Cardiac septum (tissue), 1 donor: ENCODE data around the gene PERCC1. TPM values are rescaled to one million over a fixed set of nuclear protein-coding genes. Genes with fewer than 3 reads are reported as not detected.
"Not testable (repeated sequence)": the region's sequence is repeated elsewhere in the genome, so short reads cannot be mapped to it uniquely, and the experiment has no call there.

Experiments
- DNase-seq: peaks from one replicate; pipeline ENCODE4 v3.0.0-alpha.2; 2020; ENCODE audit warnings: low spot score
- intact Hi-C: fragments of 100-400 bp; cut with DNase I; formaldehyde crosslinking; loops from one replicate; pipeline ENCODE4 v1.14.0; 2022
- total RNA-seq: library from RNA; stranded (reverse); fragmentation: NEBNext Ultra II Directional; extraction: Animal tissue kit (Norgen Biotek cat#: 25700); gene quantifications from one replicate; pipeline ENCODE4 v1.2.1, GENCODE V29; 2021
- donor health status: DM: no; HTN: no; CAD: no.

PERCC1 gene
- total RNA-seq, 1 donor from 2014 or later: not detected

DNA sequence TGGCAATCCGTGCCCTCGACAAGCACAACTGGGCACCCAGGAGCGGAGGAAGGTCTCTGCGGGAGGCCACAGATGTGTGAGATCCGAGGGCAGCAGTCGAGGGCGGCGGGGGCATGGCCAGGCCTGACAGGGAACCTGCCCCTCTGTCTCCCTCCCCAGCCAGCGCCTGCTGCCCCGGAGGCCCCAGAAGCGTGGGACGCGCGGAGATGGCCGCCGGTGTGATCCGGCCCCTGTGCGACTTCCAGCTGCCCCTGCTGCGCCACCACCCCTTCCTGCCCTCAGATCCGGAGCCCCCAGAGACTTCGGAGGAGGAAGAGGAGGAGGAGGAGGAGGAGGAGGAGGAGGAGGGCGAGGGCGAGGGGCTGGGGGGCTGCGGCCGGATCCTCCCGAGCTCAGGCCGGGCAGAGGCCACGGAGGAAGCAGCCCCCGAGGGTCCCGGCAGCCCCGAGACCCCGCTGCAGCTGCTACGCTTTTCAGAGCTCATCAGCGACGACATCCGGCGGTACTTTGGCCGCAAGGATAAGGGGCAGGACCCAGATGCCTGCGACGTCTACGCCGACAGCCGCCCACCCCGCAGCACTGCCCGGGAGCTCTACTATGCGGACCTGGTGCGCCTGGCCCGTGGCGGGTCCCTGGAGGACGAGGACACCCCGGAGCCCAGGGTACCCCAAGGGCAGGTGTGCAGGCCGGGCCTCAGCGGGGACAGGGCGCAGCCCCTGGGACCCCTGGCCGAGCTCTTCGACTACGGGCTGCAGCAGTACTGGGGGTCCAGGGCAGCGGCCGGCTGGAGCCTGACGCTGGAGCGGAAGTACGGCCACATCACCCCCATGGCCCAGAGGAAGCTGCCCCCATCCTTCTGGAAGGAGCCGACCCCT lies 1.7 kb downstream of the PERCC1 start:
- no peak for DNase-seq
- intact Hi-C loops: no loop called here

DNA sequence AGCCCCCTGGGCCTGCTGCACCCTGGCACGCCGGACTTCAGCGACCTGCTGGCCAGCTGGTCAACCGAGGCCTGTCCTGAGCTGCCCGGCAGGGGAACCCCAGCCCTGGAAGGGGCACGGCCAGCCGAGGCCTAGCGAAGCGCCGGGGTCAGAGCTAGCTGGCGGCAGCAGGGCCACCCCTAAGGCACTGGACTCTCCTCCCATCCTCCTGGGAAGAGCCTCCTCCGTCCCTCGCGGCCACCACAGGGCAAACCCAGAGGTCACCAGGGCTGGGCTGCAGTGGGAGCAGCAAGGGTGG lies 2.3 kb downstream of the PERCC1 start:
- DNase-seq: no peak
- intact Hi-C loops: no loop called here

DNA sequence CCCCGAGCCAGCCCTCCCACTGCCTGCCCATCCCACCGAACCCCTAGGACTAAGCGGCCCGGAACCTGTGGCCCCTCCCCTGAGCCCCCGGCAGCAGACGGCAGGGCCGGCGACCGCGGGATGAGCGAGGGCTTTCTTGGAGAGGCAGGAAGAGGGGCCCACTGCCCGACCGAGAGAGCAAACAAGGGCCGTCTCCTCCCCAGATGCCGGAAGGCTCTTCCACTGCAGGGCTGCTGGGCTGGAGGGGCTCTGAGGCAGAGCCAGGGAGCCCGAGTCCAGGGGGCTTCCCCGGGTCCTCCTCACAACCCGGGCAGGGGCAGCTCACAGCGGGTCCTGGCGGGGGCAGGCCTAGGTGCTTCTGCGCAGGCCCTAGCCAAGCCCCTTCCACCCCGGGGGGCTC lies 2.9 kb downstream of the PERCC1 start:
- no peak for DNase-seq
- intact Hi-C loops: no loop called here

DNA sequence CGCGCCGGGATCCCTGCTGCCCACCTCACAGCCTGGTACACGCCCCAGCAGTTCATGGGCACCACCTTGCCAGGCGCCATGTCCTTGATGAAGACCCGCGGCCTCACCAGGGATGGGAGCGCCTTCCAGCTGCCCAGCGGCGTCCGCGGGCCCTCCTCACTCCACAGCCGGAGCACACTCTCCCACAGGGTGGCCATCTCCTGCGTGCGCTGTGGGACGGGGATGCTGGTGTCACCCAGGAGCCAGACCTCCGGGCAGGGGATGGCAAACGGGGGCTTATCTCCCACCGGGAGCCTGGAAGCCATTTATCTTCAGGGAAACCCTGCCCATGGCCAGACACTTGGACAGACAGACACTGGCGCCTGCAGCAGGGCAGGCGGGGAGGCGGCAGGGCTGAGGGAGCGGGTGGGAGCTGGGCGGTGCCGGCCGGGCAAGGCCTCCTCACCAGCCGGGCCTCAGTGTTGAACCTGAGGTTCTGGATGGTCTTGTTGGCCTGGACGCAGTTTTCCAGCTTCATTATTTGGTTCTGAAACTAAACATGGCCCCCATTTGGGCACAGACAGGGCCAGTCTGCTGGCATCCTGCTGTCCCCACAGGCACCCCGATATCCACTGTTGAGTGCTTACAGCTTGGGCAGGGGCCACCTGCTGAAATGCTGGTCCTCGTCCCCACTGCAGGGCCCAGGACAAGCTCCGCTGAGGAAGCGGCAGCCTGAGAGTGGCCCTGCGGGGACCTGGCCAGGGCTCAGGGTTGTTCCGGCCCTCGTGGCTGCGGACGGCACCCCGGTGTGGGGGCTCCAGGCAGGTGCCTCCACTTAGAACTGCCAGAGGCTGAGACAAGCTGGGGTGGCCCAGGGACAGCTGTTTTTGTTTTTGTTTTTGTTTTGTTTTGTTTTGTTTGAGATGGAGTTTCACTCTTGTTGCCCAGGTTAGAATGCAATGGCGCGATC lies 4.0 kb downstream of the PERCC1 start:
- intact Hi-C loops: no loop called here
- DNase-seq: no peak

DNA sequence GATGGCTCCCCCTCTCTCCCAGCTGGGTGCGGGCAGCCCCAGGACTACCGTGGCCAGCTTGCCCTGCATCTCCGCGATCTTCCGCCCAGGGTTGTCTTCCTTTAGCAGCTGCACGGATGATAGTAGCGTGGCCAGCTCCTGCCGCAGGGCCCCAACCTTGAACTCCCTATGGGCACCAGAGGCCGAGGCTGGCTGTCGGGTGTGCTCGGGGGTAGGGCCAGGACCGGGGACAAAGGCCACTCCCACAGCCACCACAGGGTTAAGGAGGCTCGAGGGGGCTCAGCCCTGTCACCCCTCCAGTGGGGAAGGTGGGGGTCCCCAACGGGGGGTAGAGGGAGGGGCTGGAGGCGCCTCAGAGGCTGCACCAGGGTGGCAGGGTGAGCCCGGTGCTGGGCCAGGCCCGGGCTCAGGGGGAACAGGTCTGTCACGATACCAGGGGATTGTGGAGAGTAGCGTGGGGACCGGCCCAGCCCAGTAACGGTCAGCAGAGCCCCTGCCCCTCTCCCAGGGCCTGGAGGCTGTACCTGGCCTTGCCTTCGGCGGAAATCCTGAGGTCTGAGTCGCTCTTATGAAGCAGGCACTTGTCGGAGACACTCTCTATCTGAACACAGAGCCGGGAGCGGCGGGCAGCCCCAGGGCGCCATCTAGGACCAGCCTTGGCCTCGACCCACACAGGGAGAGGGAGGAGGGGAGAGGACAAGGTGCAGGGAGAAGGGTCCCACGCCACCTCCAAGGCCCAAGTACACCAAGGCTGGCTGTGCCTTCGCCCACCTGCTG lies 5.2 kb downstream of the PERCC1 start:
- no peak for DNase-seq

DNA sequence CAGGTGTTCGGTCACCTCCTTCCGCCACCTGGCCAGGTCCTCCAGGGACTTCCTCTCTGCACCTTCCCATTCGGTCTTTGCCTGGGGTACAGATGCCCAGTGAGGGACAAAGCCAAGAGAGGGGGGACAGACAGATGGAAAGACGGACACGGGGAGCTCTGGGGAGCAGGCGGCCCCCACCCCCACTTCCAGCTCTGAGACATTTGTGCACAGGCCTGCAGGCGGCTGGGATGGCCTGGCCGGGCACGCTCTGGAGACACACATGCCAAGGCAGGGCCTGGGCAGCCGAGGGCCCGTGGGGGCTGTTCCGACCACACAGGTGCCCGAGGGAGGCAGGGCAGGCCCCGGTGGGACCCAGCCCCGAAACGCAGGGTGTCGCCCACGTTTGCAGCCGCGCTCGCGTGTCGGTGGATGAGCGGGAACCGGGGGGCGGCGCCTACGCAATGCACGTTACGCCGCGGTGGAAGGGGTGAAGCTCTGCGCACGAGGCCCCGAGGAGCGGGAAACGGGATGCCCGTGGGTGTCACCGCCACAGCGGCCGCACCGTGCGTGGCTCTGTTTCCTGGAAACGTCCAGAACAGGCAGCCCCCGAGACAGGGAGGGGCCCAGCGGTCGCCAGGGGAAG lies 6.0 kb downstream of the PERCC1 start:
- intact Hi-C loops: no loop called here
- no peak for DNase-seq

More for the DNA sequence above, 5.2 kb downstream of the PERCC1 start:
- intact Hi-C loops: no loop called here

DNA sequence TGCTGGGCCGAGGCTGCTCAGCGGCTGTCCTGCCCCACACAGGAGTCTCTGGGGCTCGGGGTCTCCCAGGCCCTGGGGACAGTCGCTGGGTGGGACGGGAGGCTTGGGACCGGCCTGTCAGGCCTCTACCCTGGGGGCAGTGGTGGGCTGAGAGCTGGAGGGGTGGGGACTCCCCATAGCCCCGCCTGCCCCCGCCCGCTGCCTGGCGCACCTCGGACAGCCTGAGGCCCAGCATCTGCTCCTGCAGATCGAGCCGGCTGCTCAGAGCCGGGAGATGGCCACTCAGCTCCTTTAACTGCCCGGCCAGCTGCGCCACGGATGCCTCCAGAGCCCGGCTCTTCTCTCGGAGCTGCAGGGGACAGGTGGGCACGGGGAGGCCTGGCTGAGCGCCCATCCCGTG lies 6.7 kb downstream of the PERCC1 start:
- no peak for DNase-seq
- intact Hi-C loops: no loop called here

DNA sequence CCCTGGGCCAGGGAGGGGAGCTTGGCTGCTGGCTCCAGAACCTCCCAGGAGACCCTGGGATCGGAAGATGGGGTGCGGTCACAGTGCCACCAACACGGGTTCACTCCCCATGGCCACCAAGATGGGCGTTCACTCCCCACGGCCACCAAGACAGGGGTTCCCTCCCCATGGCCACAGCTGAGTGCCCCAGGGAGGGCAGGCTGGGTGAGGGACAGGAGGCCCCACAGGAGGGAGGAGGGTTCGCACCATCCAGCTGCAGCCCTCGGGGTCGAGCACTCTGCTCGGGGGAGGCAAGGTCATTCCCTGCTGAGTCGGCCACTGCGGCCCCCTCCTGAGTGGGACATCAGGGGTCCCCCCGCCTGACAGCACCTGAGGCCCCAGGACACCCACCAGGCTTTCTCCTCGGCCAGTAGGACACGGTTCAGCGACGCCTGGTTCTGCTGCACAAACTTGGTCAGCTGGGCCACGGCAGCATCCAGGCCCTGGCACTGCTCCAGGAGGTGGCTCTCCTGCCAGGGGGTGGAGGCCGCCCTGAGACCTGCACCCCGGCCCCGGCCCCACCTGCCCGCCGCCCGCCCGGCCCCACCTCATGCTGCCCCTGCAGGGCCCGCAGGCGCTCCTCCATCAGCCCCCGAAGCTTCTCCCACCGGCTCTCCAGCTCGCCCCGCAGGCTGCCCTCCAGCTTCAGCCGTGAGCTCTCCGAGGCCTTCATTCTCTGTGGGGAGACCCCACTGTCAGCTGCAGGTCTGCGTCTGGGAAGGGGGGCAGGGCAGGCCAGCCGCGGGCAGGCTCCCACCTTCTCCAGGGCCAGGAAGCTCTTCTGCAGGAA lies 7.6 kb downstream of the PERCC1 start:
- intact Hi-C loops: no loop called here
- DNase-seq: no peak

DNA sequence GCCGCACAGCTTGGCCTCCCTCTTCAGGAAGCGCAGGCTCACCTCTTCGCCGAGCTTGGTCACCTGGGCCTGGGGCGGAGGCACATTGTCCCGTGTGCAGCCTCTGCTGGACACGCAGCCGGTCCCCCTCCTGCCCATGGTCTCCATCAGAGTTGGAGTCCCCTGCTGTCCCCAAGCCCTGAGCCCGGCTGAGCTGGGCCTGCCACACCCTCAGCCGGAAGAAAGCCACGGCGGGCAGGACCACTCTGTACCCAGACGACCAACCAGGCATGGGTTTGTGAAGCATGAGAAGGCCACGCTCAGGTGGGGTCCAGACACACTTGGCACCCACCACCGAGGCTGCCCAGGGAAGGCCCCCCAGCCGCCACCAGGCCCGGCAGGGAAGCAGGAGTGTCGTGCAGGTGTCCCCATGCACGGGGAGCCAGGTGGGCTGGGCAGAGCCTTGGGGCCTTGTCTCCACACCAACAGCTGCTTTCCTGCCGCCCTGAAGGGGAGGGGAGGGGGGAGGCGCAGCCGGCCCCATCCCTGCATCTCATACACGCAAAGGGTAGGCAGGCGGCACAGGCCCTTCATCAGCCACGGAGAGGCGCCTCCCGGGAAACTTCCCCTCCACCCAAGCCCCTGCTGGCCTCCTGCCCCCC lies 8.3 kb downstream of the PERCC1 start:
- DNase-seq: no peak

DNA sequence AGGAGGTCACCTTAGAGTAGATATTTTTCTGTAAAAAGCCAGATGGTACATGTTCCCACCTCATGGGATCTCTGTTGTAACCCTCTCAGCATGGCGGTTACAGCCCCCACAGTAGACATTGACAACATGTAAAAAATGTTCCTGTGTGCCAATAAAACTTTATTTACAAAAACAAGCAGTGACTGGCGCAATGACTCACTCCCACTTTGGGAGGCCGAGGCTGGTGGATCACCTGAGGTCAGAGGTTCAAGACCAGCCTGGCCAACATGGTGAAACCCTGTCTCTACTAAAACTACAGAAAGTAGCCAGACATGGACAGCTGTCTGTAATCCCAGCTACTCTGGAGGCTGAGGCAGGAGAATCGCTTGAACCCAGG lies 8.8 kb downstream of the PERCC1 start:
- DNase-seq, intact Hi-C loops: not testable (repeated sequence)

More for the DNA sequence above, 8.3 kb downstream of the PERCC1 start:
- intact Hi-C loops: no loop called here

DNA sequence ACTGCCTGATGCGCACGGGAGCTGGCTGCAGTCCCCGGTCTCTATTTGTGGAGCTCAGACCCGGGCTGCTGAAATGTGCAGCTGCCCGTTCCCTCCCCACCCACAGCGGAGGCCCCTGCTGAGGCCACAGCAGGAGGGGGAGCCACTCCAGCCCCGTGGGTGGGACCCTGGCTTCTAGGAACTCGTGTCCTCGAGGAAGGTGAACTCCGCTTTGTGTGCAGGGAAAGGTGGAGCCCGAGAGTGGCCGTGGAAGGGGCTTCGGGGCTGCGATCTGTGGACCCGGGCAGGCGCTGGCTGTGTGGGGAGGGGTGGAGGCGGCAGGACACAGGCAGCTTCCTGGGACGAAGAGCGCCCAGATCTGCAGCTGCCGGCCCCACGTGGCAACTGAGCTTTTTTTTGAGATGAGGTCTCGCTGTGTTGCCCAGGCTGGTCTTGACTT lies 10.5 kb downstream of the PERCC1 start:
- intact Hi-C loops: no loop called here
- DNase-seq: no peak

DNA sequence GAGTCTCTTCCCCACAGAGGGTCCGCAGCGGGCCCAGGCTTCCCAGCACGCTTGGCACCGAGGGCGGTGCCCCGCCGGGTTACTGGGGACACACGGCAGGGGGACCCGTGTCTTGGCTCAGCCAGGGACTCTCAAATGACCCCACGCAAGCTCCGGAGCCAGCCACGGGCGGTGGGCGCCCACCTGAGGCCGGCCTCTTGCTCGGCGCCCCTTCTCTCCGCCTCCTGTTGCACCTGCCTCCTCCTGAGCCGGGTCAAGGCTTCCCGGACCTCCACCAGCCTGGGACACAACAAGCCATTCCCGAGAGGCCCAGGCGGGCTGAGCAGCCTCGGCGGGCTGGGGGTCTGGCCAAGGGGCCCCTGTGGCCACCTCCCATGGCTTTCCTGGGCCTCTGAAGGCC lies 11.8 kb downstream of the PERCC1 start:
- intact Hi-C loops: no loop called here
- no peak for DNase-seq

DNA sequence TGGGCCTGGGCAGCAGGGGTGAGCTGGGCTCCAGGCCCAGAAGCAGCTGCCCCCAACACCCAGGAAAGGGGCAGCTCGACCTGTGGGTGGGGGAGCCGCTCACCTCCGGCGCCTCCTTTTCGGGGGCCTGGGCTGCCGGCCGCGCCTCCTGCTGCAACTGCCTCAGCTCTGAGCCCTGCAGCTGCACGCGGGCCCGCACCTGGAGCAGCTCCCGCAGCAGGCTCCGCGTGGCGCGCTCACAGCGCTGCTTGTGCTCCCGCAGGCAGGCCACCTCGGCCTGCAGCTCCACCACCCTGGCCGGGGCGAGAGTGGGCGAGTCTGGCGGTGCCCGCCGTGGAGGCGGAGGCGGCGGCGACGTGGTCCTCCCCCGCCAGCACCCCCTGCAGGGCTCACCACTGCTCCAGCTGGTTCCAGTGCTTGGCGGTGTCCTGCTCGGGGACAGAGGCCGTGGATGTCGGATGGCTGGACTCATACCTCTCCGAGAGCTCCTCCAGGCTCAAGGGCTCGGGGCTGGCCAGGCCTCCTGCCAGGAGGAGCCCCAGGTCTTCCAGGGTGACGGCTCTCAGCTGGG lies 12.6 kb downstream of the PERCC1 start:
- no peak for DNase-seq
- intact Hi-C loops: no loop called here

DNA sequence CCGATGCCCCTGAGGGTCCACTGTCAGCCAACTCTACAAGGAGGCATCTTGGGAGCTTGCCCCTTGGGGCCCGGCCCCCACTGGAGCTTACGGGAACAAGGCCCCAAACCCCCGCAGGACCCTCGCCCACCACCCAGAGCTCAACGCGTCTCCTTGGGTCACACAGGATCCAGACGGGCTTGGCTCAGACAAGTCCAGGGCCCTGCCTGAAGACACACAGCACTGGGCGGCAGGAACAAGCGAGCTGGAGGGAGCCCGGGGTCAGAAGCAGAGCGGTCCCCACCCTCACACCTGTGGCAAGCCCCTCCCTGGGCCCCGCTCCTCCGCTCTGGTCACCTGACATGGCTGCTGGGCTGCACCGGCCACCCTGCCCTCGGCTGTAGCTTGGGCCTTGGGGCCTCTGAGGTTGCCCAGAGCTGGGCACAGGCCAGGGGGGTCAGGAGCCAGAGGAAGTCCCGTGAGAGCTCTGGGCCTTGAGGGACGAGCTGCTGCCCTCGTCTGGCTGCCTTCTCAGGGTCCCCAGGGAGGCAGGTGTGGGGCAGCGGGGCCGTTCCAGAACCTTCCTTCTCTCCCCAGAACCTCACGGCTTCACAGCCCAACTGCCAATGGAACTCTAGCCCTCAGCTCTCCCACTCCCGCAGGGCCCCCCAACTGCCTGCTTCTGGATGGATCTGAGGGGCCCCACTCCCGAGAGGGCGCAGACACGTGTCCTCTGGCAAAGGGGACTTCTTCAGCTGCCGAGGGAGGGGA lies 13.3 kb downstream of the PERCC1 start, which contains the start of gene CCDC154:
CCDC154 (minus strand) TSS at position 577 of the 750 bp plus-strand sequence; CDS start at position 343, 234 bp downstream.
- intact Hi-C loops: no loop called here

DNA sequence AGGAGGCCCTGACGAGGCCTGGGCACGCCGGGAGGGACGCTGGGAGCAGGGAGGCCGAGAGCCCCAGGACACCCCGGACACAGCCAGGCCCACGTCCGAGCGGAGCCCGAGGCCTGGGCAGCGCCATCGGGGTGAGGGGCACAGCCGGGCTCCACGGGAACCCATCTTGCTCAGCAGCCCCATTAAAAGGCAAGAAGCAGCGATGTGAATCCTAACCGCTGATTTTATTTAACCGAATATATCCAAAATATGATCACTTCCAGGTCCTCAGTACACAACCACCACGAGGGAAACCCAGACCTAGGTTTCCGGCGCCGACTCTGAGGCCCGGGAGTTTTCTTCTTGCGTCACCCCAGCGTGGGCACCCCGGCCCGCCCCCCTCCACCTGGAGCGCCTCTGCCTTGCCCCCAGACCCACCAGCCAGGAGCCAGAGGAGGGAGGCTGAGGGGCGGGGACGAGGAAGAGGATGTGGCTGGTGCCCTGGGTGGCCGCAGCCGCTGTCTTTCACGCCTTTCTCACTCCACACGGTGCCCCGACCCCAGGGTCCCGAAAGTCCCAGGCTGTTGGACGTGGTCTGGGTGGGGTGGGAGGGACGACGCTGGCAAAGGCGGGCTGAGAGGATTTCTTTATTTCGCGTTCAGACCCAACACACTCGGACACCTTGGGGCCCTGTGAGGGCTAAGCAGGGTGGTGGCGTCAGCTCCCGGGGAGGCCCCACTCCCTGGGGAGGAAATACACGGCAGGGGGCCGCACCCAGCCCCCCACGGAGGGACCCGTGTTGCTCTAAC lies 14.0 kb downstream of the PERCC1 start:
- intact Hi-C loops: no loop called here
- no peak for DNase-seq

More for the DNA sequence above, 13.3 kb downstream of the PERCC1 start, which contains the start of gene CCDC154:
- DNase-seq: no peak

DNA sequence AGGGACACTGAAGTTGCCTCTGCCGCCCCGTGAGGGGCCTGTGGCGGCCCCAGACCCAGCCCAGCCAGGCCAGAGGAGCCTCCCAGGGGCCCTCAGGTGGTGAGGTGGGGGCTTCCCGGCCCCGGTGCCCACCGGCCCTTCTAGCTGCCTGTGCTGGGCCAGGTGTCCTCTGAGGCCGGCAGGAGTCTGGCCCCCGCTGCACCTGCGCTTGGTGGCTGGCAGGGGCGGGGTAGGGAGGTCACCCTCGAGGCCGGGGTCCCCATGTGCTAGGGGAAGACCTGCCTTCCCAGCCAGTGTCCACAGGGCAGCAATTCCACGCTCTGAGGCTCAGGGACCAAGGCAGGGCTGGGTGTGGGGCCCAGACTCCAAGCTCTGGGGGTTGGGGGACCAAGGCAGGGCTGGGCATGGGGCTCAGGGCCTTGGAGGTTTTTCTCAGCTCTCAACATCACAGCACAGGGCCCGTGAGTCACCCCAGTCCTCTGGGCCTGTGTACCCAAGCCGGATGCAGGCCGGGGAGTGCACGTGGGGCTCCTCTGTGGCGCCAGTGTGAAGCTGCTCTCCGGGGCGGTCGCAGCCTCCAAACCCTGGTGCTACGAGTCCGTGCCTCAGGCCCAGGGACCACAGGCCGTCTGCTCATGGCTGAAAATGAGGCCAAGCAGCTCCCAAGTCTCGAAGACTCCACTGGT lies 14.8 kb downstream of the PERCC1 start:
- DNase-seq: no peak
- intact Hi-C loops: no loop called here
